Mammary epithelial cell (primary cell): ENCODE data around the gene OR5D18.

Source experiments
- CTCF ChIP-seq, 2 donors: IDR thresholded peaks in 1 of 2; conservative IDR thresholded peaks in 1 of 2; 2 replicates each; pipeline ENCODE4 v1.5.1; 2011 to 2012; ENCODE audit warnings: inconsistent platforms in 2 of 2, low read length in 2 of 2, mild to moderate bottlenecking in 2 of 2, control low read depth in 1 of 2, low read depth in 1 of 2; ENCODE audit not compliant: insufficient read depth in 1 of 2; ENCODE audit errors: extremely low read depth in 1 of 2
- EZH2 ChIP-seq: IDR thresholded peaks from 2 replicates; pipeline ENCODE4 v1.6.1; 2012; ENCODE audit warnings: low read length, inconsistent platforms, borderline replicate concordance

DNA sequence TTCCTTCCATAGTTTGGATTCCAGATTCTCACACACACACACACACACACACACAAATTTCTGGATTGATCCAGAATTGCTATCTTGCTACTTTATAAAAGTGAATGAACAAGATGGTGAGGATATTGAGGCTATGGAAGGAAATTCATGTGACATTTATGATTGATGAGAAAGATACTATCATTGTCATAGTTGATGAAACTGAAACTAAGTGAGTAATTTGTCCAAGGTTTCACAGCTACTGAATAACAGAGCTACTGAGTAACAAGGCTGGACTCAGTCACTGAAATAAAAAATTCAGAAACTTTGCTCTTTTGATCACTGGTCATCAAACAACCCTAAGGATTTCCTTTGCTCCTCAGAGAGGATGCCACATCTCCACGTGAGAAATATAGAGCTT, 35.3 kb downstream of the OR5D18 start:
- TF ChIP-seq CTCF (conservative IDR thresholded peaks at IDR 0.05 in 1 of 2, IDR thresholded peaks at IDR 0.05 in 1 of 2; ENCODE audit: extremely low read depth in 1 of 2, insufficient read depth in 1 of 2, low read depth in 1 of 2, low read length in 2 of 2) (no peak), EZH2 (no peak)
